GM10248 (cell line): ENCODE data around the gene FAM177A1.

ENCODE experiments used
- CTCF ChIA-PET: fragments of 300-600 bp; sonication (Branson Sonifier 250); formaldehyde crosslinking; extraction: SDS; loops from one replicate; lab custom pipeline; 2021; ENCODE audit warnings: antibody characterized with exemption; lab: Yijun Ruan, JAX
- POLR2A ChIA-PET: fragments of 350-650 bp; sonication (Branson Sonifier 250); formaldehyde crosslinking; extraction: SDS; loops from one replicate; lab custom pipeline; 2020; ENCODE audit warnings: antibody characterized with exemption; lab: Yijun Ruan, JAX
- DNase-seq: peaks from one replicate; pipeline ENCODE4 v3.0.0; 2012; ENCODE audit errors: extremely low spot score
- CTCF ChIP-seq: IDR thresholded peaks from 2 replicates; pipeline ENCODE4 v1.5.1; 2012; ENCODE audit warnings: mild to moderate bottlenecking, low read depth; ENCODE audit errors: extremely low read depth, missing control alignments, control extremely low read depth

Gene FAM177A1

GRCh38 chr14:35112641-35113040, 66.6 kb downstream of the FAM177A1 start:
- DNase-seq = no peak
- ChIA-PET CTCF (no interaction called here), POLR2A (no interaction called here)
- TF ChIP-seq CTCF = no peak

DNA sequence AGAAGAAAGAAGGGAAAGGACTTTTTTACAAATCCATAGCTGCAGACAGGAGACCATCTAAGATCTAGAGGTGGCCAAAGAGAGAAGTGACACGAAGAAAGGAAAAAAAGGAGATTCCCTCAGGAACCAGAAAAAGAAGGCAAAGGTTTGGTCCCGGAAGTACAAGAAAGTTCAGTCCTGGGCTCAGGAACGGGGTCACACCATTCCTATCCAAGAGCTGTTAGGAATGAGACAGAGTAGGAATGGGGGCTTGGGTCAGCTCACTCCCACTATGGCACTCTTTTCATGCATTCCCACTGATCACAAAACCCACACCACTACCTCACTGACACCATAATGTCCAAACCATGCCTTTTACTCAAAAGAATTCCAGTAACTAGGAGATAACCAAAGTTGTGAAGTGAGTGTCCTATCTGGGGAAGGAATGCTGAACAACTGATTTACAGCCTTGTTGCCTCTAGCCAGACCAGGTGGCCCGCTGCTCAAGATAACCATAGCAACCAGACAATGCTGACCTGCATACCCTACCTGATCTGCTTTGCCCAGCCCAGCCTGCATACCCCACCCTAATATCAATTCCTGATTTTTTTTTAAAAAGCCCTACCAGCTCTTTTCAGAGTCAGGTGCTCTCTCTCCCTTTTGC, 67.4 kb downstream of the FAM177A1 start:
- CTCF ChIA-PET = interaction anchor here (1.4 kb wide), 1 partner anchor 11 kb away, joined by 3 read pairs; no protein-coding TSS in a partner anchor
- no peak for DNase-seq
- POLR2A ChIA-PET = no interaction called here
- TF ChIP-seq CTCF = no peak

DNA sequence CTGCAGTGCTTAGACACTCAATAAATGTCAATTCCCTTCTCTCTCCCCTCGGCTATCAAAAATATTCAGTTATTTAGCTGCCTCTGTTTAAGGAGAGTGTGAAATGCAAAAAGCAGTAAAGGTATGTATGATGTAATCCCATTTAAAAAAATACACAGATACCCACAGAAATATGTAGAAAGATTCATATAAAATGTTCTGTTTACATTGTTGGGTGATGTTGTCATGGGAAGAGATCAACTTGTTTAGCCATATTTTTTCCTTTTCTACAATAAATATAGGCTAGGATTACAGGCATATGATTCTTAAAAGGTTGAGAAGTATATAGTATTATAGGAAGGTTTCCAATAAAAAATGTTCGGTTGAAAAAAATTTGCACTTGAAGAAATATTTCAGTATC, 68.0 kb downstream of the FAM177A1 start:
- ChIA-PET CTCF (interaction anchor here (1.1 to 1.4 kb wide), 2 partner anchors 10 to 308 kb away, joined by 3 to 4 read pairs; no protein-coding TSS in a partner anchor), POLR2A (no interaction called here)
- no peak for TF ChIP-seq CTCF
- DNase-seq = no peak

- POLR2A ChIA-PET = no interaction called here
Observed at GRCh38 chr14:35116242-35116641, 70.2 kb downstream of the FAM177A1 start.

GRCh38 chr14:35117112-35117511, 71.0 kb downstream of the FAM177A1 start:
- CTCF ChIA-PET = interaction anchor here (0.8 to 1.5 kb wide), 2 partner anchors 17 to 300 kb away, joined by 3 read pairs; no protein-coding TSS in a partner anchor
- no peak for DNase-seq
- TF ChIP-seq CTCF = no peak
- POLR2A ChIA-PET = no interaction called here

More at GRCh38 chr14:35116242-35116641, 70.2 kb downstream of the FAM177A1 start:
- no peak for DNase-seq
- TF ChIP-seq CTCF = no peak
- CTCF ChIA-PET = interaction anchor here (1.5 to 1.6 kb wide), 2 partner anchors 299 to 301 kb away, joined by 3 read pairs; no protein-coding TSS in a partner anchor

GRCh38 chr14:35121026-35121886, 75.2 kb downstream of the FAM177A1 start:
- TF ChIP-seq CTCF = no peak
- POLR2A ChIA-PET = interaction anchor here (0.5 to 1.8 kb wide), 7 partner anchors 10 to 283 kb away, joined by 3 to 14 read pairs (median 3); partner anchors contain the start of genes NFKBIA and PSMA6
- no peak for DNase-seq
- CTCF ChIA-PET = interaction anchor here (0.9 to 1.5 kb wide), 3 partner anchors 10 to 299 kb away, joined by 3 to 4 read pairs (median 3); no protein-coding TSS in a partner anchor
